Skeletal muscle satellite cell (primary cell): ENCODE data around the gene GMEB1. TPM values are rescaled to one million over a fixed set of nuclear protein-coding genes. Genes with fewer than 3 reads are reported as not detected.
"Not testable (repeated sequence)": the region's sequence is repeated elsewhere in the genome, so short reads cannot be mapped to it uniquely, and the experiment has no call there.

Experiments used
- H3K27me3 ChIP-seq: 2 replicates; pipeline ENCODE4 v1.7.0; 2013; ENCODE audit warnings: low read length; ENCODE audit not compliant: control insufficient read depth, insufficient read depth
- H3K36me3 ChIP-seq: 2 replicates; pipeline ENCODE4 v1.7.0; 2013; ENCODE audit warnings: mild to moderate bottlenecking, control low read depth, low read length; ENCODE audit not compliant: insufficient read depth
- H3K4me1 ChIP-seq: 2 replicates; pipeline ENCODE4 v1.7.0; 2013; ENCODE audit warnings: low read length; ENCODE audit not compliant: control insufficient read depth, insufficient read depth
- H3K4me2 ChIP-seq: 2 replicates; pipeline ENCODE4 v1.7.0; 2013; ENCODE audit warnings: mild to moderate bottlenecking, low read length
- H3K4me3 ChIP-seq: 2 replicates; pipeline ENCODE4 v1.7.0; 2013; ENCODE audit warnings: low read length
- H3K9ac ChIP-seq: 2 replicates; pipeline ENCODE4 v1.7.0; 2013; ENCODE audit warnings: mild to moderate bottlenecking, low read depth, low read length, moderate library complexity
- H3K9me3 ChIP-seq: replicated peaks from 2 replicates; pipeline ENCODE4 v1.7.0; 2013; ENCODE audit warnings: mild to moderate bottlenecking, control low read depth, low read length
- total RNA-seq: library from RNA; depleted of rRNA; stranded (reverse); fragments of >200 nt; gene quantifications from 2 replicates; pipeline ENCODE4 v1.2.3, GENCODE V29; 2012; rRNA removed

The GMEB1 gene
- 6.8 and 7.2 TPM in 2 replicates for total RNA-seq

- Histone ChIP-seq H3K9me3 (no peaks in the 10 kb centered on the region), H3K4me2 (peak within 1 kb of the TSS; percentile 88), H3K27me3 (no peaks in the 10 kb centered on the region), H3K4me1 (peaks cover 15% of the 10 kb centered on the region), H3K9ac (peak within 1 kb of the TSS; percentile 97), H3K4me3 (peak within 1 kb of the TSS; percentile 77), H3K36me3 (no peaks in the 10 kb centered on the region)
Measured at GRCh38 chr1:28668191-28668955, at the start of gene GMEB1. GMEB1 (plus strand) TSS chr1:28668784; CDS start chr1:28683613, 14,829 bp downstream.

GRCh38 chr1:28631713-28632112 is 36.9 kb upstream of the GMEB1 start:
- Histone ChIP-seq H3K36me3 (no peaks in the 10 kb centered on the region), H3K9ac (no peak overlapping the region), H3K4me1 (no peaks in the 10 kb centered on the region), H3K4me3 (no peak overlapping the region), H3K9me3 (no peaks in the 10 kb centered on the region), H3K4me2 (no peak overlapping the region), H3K27me3 (no peaks in the 10 kb centered on the region)

- Histone ChIP-seq H3K4me3 (no peak overlapping the region), H3K4me2 (no peak overlapping the region), H3K4me1 (no peaks in the 10 kb centered on the region), H3K27me3 (no peaks in the 10 kb centered on the region), H3K9ac (no peak overlapping the region), H3K36me3 (no peaks in the 10 kb centered on the region), H3K9me3 (no peaks in the 10 kb centered on the region)
Measured at GRCh38 chr1:28632560-28632959, 36.0 kb upstream of the GMEB1 start.

GRCh38 chr1:28640766-28641165 is 27.8 kb upstream of the GMEB1 start:
- no peak overlapping the region for H3K4me3 ChIP-seq
- peaks cover 15% of the 10 kb centered on the region for H3K4me1 ChIP-seq
- H3K4me2 ChIP-seq = no peak overlapping the region
- H3K9ac ChIP-seq = no peak overlapping the region
- no peaks in the 10 kb centered on the region for H3K9me3 ChIP-seq
- H3K27me3 ChIP-seq = no peaks in the 10 kb centered on the region
- H3K36me3 ChIP-seq = no peaks in the 10 kb centered on the region

- H3K27me3 ChIP-seq = no peaks in the 10 kb centered on the region
- H3K4me1 ChIP-seq = peaks cover 15% of the 10 kb centered on the region
- H3K4me3 ChIP-seq = peak overlapping the region; percentile 87
- H3K9ac ChIP-seq = peak overlapping the region; percentile 92
- H3K36me3 ChIP-seq = no peaks in the 10 kb centered on the region
- no peaks in the 10 kb centered on the region for H3K9me3 ChIP-seq
- peak overlapping the region; percentile 87 for H3K4me2 ChIP-seq
Measured at GRCh38 chr1:28642056-28642846, 26.3 kb upstream of the GMEB1 start.

GRCh38 chr1:28642847-28643635 is 25.5 kb upstream of the GMEB1 start, which contains the start of gene TAF12:
TAF12 (minus strand) TSS chr1:28643067; CDS start chr1:28622081, 20,986 bp downstream.
- H3K9ac ChIP-seq = peak within 1 kb of the TSS; percentile 92
- peaks cover 20% of the 10 kb centered on the region for H3K4me1 ChIP-seq
- no peaks in the 10 kb centered on the region for H3K27me3 ChIP-seq
- H3K4me2 ChIP-seq = peak within 1 kb of the TSS; percentile 87
- H3K4me3 ChIP-seq = peak within 1 kb of the TSS; percentile 87
- H3K36me3 ChIP-seq = no peaks in the 10 kb centered on the region
- H3K9me3 ChIP-seq = no peaks in the 10 kb centered on the region

- peak overlapping the region; percentile 87 for H3K4me2 ChIP-seq
- no peaks in the 10 kb centered on the region for H3K9me3 ChIP-seq
- peak overlapping the region; percentile 50 for H3K4me3 ChIP-seq
- no peaks in the 10 kb centered on the region for H3K36me3 ChIP-seq
- H3K4me1 ChIP-seq = peaks cover 25% of the 10 kb centered on the region
- no peaks in the 10 kb centered on the region for H3K27me3 ChIP-seq
- H3K9ac ChIP-seq = peak overlapping the region; percentile 92
Measured at GRCh38 chr1:28644494-28644893, 24.1 kb upstream of the GMEB1 start.

- not testable (repeated sequence) for H3K9ac ChIP-seq, H3K4me3 ChIP-seq, H3K4me2 ChIP-seq, H3K9me3 ChIP-seq, H3K36me3 ChIP-seq, H3K27me3 ChIP-seq
- peaks cover 25% of the 10 kb centered on the region for H3K4me1 ChIP-seq
Measured at GRCh38 chr1:28645406-28645805, 23.2 kb upstream of the GMEB1 start.

- H3K4me1 ChIP-seq = peaks cover 25% of the 10 kb centered on the region
- no peaks in the 10 kb centered on the region for H3K27me3 ChIP-seq
- no peak overlapping the region for H3K9ac ChIP-seq
- no peaks in the 10 kb centered on the region for H3K36me3 ChIP-seq
- no peaks in the 10 kb centered on the region for H3K9me3 ChIP-seq
- no peak overlapping the region for H3K4me3 ChIP-seq
- H3K4me2 ChIP-seq = no peak overlapping the region
Measured at GRCh38 chr1:28646040-28646439, 22.5 kb upstream of the GMEB1 start.

- Histone ChIP-seq H3K4me1 (peaks cover 19% of the 10 kb centered on the region), H3K27me3 (no peaks in the 10 kb centered on the region), H3K4me2 (peak overlapping the region; percentile 81), H3K36me3 (no peaks in the 10 kb centered on the region), H3K9me3 (no peaks in the 10 kb centered on the region), H3K9ac (peak overlapping the region; percentile 82), H3K4me3 (peak overlapping the region; percentile 65)
Measured at GRCh38 chr1:28648008-28648473, 20.5 kb upstream of the GMEB1 start.
